PC-9 (cell line): ENCODE results near the gene ATP1A4. TPM values are rescaled to one million over a fixed set of nuclear protein-coding genes. Genes with fewer than 3 reads are reported as not detected.

ENCODE experiments used
- BruUV-seq: library from RNA; stranded (reverse); fragments of 400-500 nt; replicated peaks from 2 replicates; lab custom pipeline; 2021; lab: Mats Ljungman, UMichigan
- CTCF ChIA-PET: fragments of 300-600 bp; sonication (Branson Sonifier 250); formaldehyde crosslinking; loops from one replicate; lab custom pipeline; 2022; ENCODE audit warnings: antibody characterized with exemption; lab: Charles Lee
- POLR2A ChIA-PET: fragments of 300-600 bp; sonication (Branson Sonifier 250); formaldehyde crosslinking; loops from one replicate; lab custom pipeline; 2022; ENCODE audit warnings: antibody characterized with exemption; ENCODE audit not compliant: unreplicated experiment; lab: Charles Lee
- DNase-seq, 2 experiments: peaks; one replicate each; pipeline versions ENCODE4 v3.0.0 to v3.0.0-alpha.2; 2015 to 2022; ENCODE audit warnings: mixed read lengths in 1 of 2
- H2AFZ ChIP-seq: fragments of 200-600 bp; sonication (generic); 2 replicates; pipeline ENCODE4 v1.8.1; 2017; ENCODE audit warnings: antibody characterized with exemption
- H3F3A ChIP-seq: fragments of 200-600 bp; sonication (generic); 2 replicates; pipeline ENCODE4 v1.8.1; 2017; ENCODE audit warnings: antibody characterized with exemption, mild to moderate bottlenecking, low read depth; ENCODE audit not compliant: insufficient read depth
- H3K27ac ChIP-seq: fragments of 200-600 bp; sonication (generic); 2 replicates; pipeline ENCODE4 v1.6.1; 2016; ENCODE audit warnings: mixed run types
- H3K27me3 ChIP-seq: fragments of 200-600 bp; sonication (generic); 2 replicates; pipeline ENCODE4 v1.6.1; 2016; ENCODE audit warnings: low read depth, mixed run types; ENCODE audit not compliant: insufficient read depth
- H3K36me3 ChIP-seq: fragments of 200-600 bp; sonication (generic); 2 replicates; pipeline ENCODE4 v1.6.1; 2016; ENCODE audit warnings: low read depth, mixed run types
- H3K4me1 ChIP-seq: fragments of 200-600 bp; sonication (generic); replicated peaks from 2 replicates; pipeline ENCODE4 v1.6.1; 2016; ENCODE audit warnings: mixed run types; ENCODE audit not compliant: insufficient read depth
- H3K4me2 ChIP-seq: fragments of 200-600 bp; sonication (generic); 2 replicates; pipeline ENCODE4 v1.6.1; 2017; ENCODE audit warnings: mixed run types
- H3K4me3 ChIP-seq: fragments of 200-600 bp; sonication (generic); 2 replicates; pipeline ENCODE4 v1.6.1; 2016; ENCODE audit warnings: mixed run types
- H3K79me2 ChIP-seq: fragments of 200-600 bp; sonication (generic); 2 replicates; pipeline ENCODE4 v1.6.1; 2017; ENCODE audit warnings: low read depth, mixed run types
- H3K9me2 ChIP-seq: fragments of 200-600 bp; sonication (generic); 2 replicates; pipeline ENCODE4 v1.8.1; 2017; ENCODE audit warnings: mild to moderate bottlenecking; ENCODE audit not compliant: insufficient read depth
- H3K9me3 ChIP-seq: fragments of 200-600 bp; sonication (generic); 2 replicates; pipeline ENCODE4 v1.8.1; 2016; ENCODE audit warnings: low read depth; ENCODE audit not compliant: insufficient read depth
- H4K20me1 ChIP-seq: fragments of 200-600 bp; sonication (generic); 2 replicates; pipeline ENCODE4 v1.8.1; 2017; ENCODE audit not compliant: insufficient read depth
- EZH2 ChIP-seq: fragments of 200-600 bp; sonication (generic); IDR thresholded peaks from 2 replicates; pipeline ENCODE4 v1.8.0; 2017; ENCODE audit warnings: antibody characterized with exemption, low read depth
- intact Hi-C: fragments of 100-400 bp; cut with micrococcal nuclease; formaldehyde crosslinking; loops from one replicate; pipeline ENCODE4 v1.10.0; 2022; ENCODE audit not compliant: unreplicated experiment
- total RNA-seq: library from RNA; stranded (reverse); gene quantifications from 2 replicates; pipeline ENCODE4 v1.2.3, GENCODE V29; 2021
- TF ChIP-seq, protein P1 (sequence below): fragments of 200-600 bp; sonication (generic); conservative IDR thresholded peaks from 2 replicates; pipeline ENCODE4 v1.6.1; 2017; ENCODE audit warnings: mixed run types, antibody characterized with exemption, mild to moderate bottlenecking, moderate library complexity

ATP1A4 gene
- total RNA-seq, 1 experiment from 2014 or later: not detected

DNA sequence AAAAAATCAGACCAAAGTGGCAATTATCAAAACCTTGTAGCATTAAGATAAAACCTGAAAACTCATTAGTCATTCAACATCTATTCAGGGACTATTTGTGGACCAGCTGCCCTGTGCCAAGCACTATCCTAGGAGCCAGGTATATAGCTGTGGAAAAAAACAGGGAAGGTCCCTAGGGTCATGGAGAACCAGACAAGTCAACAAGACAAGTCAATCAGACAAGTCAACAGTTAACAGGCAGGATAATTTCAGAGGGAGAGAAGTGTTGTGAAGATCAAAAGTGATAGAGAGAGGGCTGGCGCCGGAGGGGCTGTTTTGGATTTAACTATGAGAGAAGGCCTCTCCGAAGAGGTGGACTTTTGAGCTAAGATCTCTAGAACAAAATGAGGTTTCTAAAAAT is 3.3 kb upstream of the ATP1A4 start:
- intact Hi-C loops: no loop called here
- H3K27me3 ChIP-seq: no peaks in the 10 kb centered on the region
- TF ChIP-seq, protein P1, sequence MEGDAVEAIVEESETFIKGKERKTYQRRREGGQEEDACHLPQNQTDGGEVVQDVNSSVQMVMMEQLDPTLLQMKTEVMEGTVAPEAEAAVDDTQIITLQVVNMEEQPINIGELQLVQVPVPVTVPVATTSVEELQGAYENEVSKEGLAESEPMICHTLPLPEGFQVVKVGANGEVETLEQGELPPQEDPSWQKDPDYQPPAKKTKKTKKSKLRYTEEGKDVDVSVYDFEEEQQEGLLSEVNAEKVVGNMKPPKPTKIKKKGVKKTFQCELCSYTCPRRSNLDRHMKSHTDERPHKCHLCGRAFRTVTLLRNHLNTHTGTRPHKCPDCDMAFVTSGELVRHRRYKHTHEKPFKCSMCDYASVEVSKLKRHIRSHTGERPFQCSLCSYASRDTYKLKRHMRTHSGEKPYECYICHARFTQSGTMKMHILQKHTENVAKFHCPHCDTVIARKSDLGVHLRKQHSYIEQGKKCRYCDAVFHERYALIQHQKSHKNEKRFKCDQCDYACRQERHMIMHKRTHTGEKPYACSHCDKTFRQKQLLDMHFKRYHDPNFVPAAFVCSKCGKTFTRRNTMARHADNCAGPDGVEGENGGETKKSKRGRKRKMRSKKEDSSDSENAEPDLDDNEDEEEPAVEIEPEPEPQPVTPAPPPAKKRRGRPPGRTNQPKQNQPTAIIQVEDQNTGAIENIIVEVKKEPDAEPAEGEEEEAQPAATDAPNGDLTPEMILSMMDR: no peak
- no peak for TF ChIP-seq EZH2
- no peaks in the 10 kb centered on the region for H3K36me3 ChIP-seq
- H3K4me3 ChIP-seq: no peak overlapping the region
- H4K20me1 ChIP-seq: no peaks in the 10 kb centered on the region
- no peak for DNase-seq
- peaks cover 7% of the 10 kb centered on the region; the same call in 1 of the 2 replicates for H3K4me1 ChIP-seq
- H3K4me2 ChIP-seq: no peak overlapping the region
- no peaks in the 10 kb centered on the region for H3K79me2 ChIP-seq
- CTCF ChIA-PET: no interaction called here
- no peaks in the 10 kb centered on the region; the same call in 1 of the 2 replicates for H3F3A ChIP-seq
- no peaks in the 10 kb centered on the region for H3K9me2 ChIP-seq
- no peak overlapping the region for H3K27ac ChIP-seq
- no peaks in the 10 kb centered on the region; the same call in 1 of the 2 replicates for H3K9me3 ChIP-seq
- no peak overlapping the region for H2AFZ ChIP-seq
- POLR2A ChIA-PET: no interaction called here
- no TSS peak for BruUV-seq

DNA sequence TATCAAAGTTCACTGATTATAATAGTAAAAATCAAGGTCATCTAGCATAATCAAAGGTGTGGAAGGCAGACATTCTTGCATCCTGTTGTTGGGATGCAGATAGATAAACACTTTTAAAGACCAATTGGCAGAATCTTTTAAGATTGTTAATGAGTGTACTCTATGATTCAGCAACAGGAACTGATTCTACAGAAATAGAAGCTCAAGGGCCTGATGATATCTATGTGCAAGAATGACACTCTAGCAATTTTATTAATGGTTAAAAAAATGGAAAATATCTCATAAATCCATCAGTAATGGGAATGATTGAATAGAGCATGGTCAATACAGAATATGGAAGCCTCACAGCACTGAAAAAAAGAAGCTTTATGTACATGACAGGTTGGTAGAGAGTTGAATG is 2.2 kb upstream of the ATP1A4 start:
- TF ChIP-seq EZH2: no peak
- TF ChIP-seq, protein P1: no peak
- no peak for DNase-seq
- intact Hi-C loops: no loop called here
- H4K20me1 ChIP-seq: no peaks in the 10 kb centered on the region
- ChIA-PET CTCF (no interaction called here), POLR2A (interaction anchor here (0.6 kb wide), 1 partner anchor 50 kb away, joined by 23 read pairs; no protein-coding TSS in a partner anchor)
- no peaks in the 10 kb centered on the region; the same call in 1 of the 2 replicates for H3F3A ChIP-seq
- H3K9me3 ChIP-seq: no peaks in the 10 kb centered on the region; the same call in 1 of the 2 replicates
- peaks cover 7% of the 10 kb centered on the region; the same call in 1 of the 2 replicates for H3K4me1 ChIP-seq
- no peaks in the 10 kb centered on the region for H3K27me3 ChIP-seq
- no TSS peak for BruUV-seq
- H3K27ac ChIP-seq: peak overlapping the region; percentile 46
- no peak overlapping the region for H3K4me3 ChIP-seq
- no peaks in the 10 kb centered on the region for H3K36me3 ChIP-seq
- H3K4me2 ChIP-seq: 0 out of 2 replicates have a peak overlapping the region, but pooled peaks have one; percentile 10
- no peaks in the 10 kb centered on the region for H3K9me2 ChIP-seq
- H2AFZ ChIP-seq: no peak overlapping the region
- H3K79me2 ChIP-seq: no peaks in the 10 kb centered on the region

DNA sequence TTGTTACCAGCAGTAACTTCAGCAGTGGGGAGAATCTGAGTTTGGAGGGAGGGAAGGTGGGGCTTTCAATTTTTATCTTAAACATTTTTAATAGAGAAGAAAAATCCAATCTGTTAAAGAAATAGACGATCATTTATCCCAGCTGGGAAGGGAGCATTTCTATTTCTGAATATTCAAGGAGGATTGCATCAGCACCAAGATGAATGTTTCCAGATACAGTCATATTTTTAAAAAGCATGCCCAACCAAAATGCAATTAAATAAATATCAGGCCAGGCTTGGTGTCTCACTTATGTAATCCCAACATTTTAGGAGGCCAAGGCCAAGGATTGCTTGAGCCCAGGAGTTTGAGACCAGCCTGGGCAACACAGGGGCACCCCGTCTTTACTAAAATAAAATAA is 1.7 kb upstream of the ATP1A4 start:
- ChIA-PET POLR2A (interaction anchor here (0.6 kb wide), 1 partner anchor 51 kb away, joined by 23 read pairs; no protein-coding TSS in a partner anchor), CTCF (no interaction called here)
- TF ChIP-seq EZH2: no peak
- TF ChIP-seq, protein P1: no peak
- no peaks in the 10 kb centered on the region; the same call in 1 of the 2 replicates for H3F3A ChIP-seq
- H3K79me2 ChIP-seq: no peaks in the 10 kb centered on the region
- DNase-seq: no peak
- no peaks in the 10 kb centered on the region for H3K36me3 ChIP-seq
- H3K9me3 ChIP-seq: no peaks in the 10 kb centered on the region; the same call in 1 of the 2 replicates
- 0 out of 2 replicates have a peak overlapping the region, but pooled peaks have one; percentile 10 for H3K4me2 ChIP-seq
- no peaks in the 10 kb centered on the region for H4K20me1 ChIP-seq
- H3K9me2 ChIP-seq: no peaks in the 10 kb centered on the region
- no peak overlapping the region for H3K4me3 ChIP-seq
- no peaks in the 10 kb centered on the region for H3K27me3 ChIP-seq
- H2AFZ ChIP-seq: no peak overlapping the region
- peak overlapping the region; percentile 46 for H3K27ac ChIP-seq
- H3K4me1 ChIP-seq: peaks cover 7% of the 10 kb centered on the region; the same call in 1 of the 2 replicates
- intact Hi-C loops: no loop called here
- no TSS peak for BruUV-seq
